ENCODE data around the gene GPSM3. TPM values are rescaled to one million over a fixed set of nuclear protein-coding genes. Genes with fewer than 3 reads are reported as not detected.

GPSM3 gene
- total RNA-seq, 1 experiment from 2014 or later: 11.8 TPM

- peaks cover 0 to 2% of the 10 kb centered on the region in 2 experiments; a peak in 2 of 4 replicates for H3K4me1 Mint-ChIP-seq
- Histone ChIP-seq H3K79me2 (ENCODE audit: insufficient read depth, low read length) (no peaks in the 10 kb centered on the region), H3K4me1 (ENCODE audit: insufficient read depth, low read length) (no peaks in the 10 kb centered on the region), H3K27ac (ENCODE audit: insufficient read length, low read depth, low read length) (no peak overlapping the region), H3K9me3 (ENCODE audit: control insufficient read depth, low read depth, low read length) (no peaks in the 10 kb centered on the region), H3T11ph (ENCODE audit: low read length) (no peak overlapping the region), H2AFZ (ENCODE audit: low read length) (no peak overlapping the region), H4K5ac (ENCODE audit: insufficient read length, low read depth, low read length) (no peak overlapping the region), H2BK15ac (ENCODE audit: low read depth, low read length) (no peak overlapping the region), H3K27me3 (ENCODE audit: insufficient read depth, low read length) (no peaks in the 10 kb centered on the region), H2BK120ac (ENCODE audit: low read depth, low read length, poor library complexity, severe bottlenecking) (no peak overlapping the region), H3K23ac (ENCODE audit: insufficient read length, low read depth, low read length) (no peak overlapping the region), H3K79me1 (ENCODE audit: insufficient read depth, low read depth, low read length, poor library complexity, severe bottlenecking) (no peaks in the 10 kb centered on the region), H2BK5ac (ENCODE audit: insufficient read length, low read length) (no peak overlapping the region), H4K91ac (ENCODE audit: insufficient read length, low read depth, low read length) (no peak overlapping the region), H2BK12ac (ENCODE audit: insufficient read length, low read depth, low read length) (no peak overlapping the region), H3K56ac (ENCODE audit: insufficient read length, low read depth, low read length) (no peak overlapping the region), H4K8ac (replicated peaks; ENCODE audit: insufficient read length, low read depth, low read length) (no peak overlapping the region), H3K4me2 (ENCODE audit: insufficient read depth, insufficient read length, low read length) (no peak overlapping the region), H3K18ac (ENCODE audit: insufficient read length, low read depth, low read length) (no peak overlapping the region), H2AK5ac (ENCODE audit: insufficient read length, low read length) (no peak overlapping the region), H4K20me1 (ENCODE audit: control insufficient read depth, insufficient read depth, insufficient read length) (no peaks in the 10 kb centered on the region), H2BK20ac (ENCODE audit: low read depth, low read length, poor library complexity, severe bottlenecking) (no peak overlapping the region), H3K23me2 (ENCODE audit: insufficient read length, low read depth, low read length, poor library complexity, severe bottlenecking) (no peaks in the 10 kb centered on the region), H3K14ac (ENCODE audit: insufficient read depth, low read length) (no peak overlapping the region), H3K9ac (ENCODE audit: extremely low read depth, insufficient read length, low read length) (no peak overlapping the region), H3K4ac (ENCODE audit: low read depth, low read length) (no peak overlapping the region)
- H3K27ac Mint-ChIP-seq: no peak overlapping the region
- no CpG with 5 or more reads among the region's 9 CpGs for WGBS (ENCODE audit: extremely low coverage, insufficient read length, low lambda C conversion rate)
- no peak overlapping the region for H3K4me3 Mint-ChIP-seq
- no peak for DNase-seq
- peaks cover 0 to 3% of the 10 kb centered on the region in 2 experiments; a peak in 2 of 5 replicates for H3K9me3 Mint-ChIP-seq
- no peaks in the 10 kb centered on the region for H3K36me3 Mint-ChIP-seq (ENCODE audit: insufficient read depth in 1 of 3, low read depth in 3 of 3)
- no peak for TF ChIP-seq CTCF (conservative IDR thresholded peaks at IDR 0.05)
- peaks cover 7% of the 10 kb centered on the region for H3K27me3 Mint-ChIP-seq (ENCODE audit: low read depth)
Observed at GRCh38 chr6:32203426-32204267, 11.2 kb upstream of the GPSM3 start.

Data from H9 (cell line).